Fibroblast of lung (primary cell): ENCODE results near the gene METTL14.

Source experiments
- EZH2 ChIP-seq: IDR thresholded peaks from 2 replicates; pipeline ENCODE4 v1.5.1; 2012; ENCODE audit warnings: low read length, control low read depth, mild to moderate bottlenecking; ENCODE audit errors: missing control alignments
- TF ChIP-seq, protein P1 (sequence below), 2 donors: IDR thresholded peaks in 1 of 2; conservative IDR thresholded peaks in 1 of 2; 1 replicate in 1 of 2; 2 replicates in 1 of 2; pipeline ENCODE4 v1.5.1; 2011 to 2012; ENCODE audit warnings: low read length in 2 of 2, control low read depth in 1 of 2, inconsistent platforms in 1 of 2, low read depth in 1 of 2, mild to moderate bottlenecking in 1 of 2

- TF ChIP-seq, protein P1, sequence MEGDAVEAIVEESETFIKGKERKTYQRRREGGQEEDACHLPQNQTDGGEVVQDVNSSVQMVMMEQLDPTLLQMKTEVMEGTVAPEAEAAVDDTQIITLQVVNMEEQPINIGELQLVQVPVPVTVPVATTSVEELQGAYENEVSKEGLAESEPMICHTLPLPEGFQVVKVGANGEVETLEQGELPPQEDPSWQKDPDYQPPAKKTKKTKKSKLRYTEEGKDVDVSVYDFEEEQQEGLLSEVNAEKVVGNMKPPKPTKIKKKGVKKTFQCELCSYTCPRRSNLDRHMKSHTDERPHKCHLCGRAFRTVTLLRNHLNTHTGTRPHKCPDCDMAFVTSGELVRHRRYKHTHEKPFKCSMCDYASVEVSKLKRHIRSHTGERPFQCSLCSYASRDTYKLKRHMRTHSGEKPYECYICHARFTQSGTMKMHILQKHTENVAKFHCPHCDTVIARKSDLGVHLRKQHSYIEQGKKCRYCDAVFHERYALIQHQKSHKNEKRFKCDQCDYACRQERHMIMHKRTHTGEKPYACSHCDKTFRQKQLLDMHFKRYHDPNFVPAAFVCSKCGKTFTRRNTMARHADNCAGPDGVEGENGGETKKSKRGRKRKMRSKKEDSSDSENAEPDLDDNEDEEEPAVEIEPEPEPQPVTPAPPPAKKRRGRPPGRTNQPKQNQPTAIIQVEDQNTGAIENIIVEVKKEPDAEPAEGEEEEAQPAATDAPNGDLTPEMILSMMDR (conservative IDR thresholded peaks at IDR 0.05 in 1 of 2, IDR thresholded peaks at IDR 0.05 in 1 of 2; ENCODE audit: low read depth in 1 of 2, low read length in 2 of 2): no peak
- TF ChIP-seq EZH2: no peak
Observed at GRCh38 chr4:118749347-118749988, 64.3 kb downstream of the METTL14 start.
